H1 (cell line): ENCODE measurements around the gene GRM4.

Experiments used
- MAX ChIP-seq: IDR thresholded peaks from 2 replicates; pipeline ENCODE4 v1.6.1; 2012; ENCODE audit warnings: inconsistent platforms
- NRF1 ChIP-seq: IDR thresholded peaks from 2 replicates; pipeline ENCODE4 v1.6.1; 2011; ENCODE audit warnings: mild to moderate bottlenecking, low read depth, low read length, improper control_type of control experiment
- TBP ChIP-seq: IDR thresholded peaks from 2 replicates; pipeline ENCODE4 v1.6.1; 2011; ENCODE audit warnings: low read depth, low read length, improper control_type of control experiment

- TF ChIP-seq MAX, result no peak
- no peak for TF ChIP-seq TBP
- no peak for TF ChIP-seq NRF1
These were observed 117.9 kb downstream of the GRM4 start for GRCh38 chr6:34027939-34028441.
